ENCODE data around the gene NECTIN2.
"Not testable (repeated sequence)": the region's sequence is repeated elsewhere in the genome, so short reads cannot be mapped to it uniquely, and the experiment has no call there.

The NECTIN2 gene

DNA sequence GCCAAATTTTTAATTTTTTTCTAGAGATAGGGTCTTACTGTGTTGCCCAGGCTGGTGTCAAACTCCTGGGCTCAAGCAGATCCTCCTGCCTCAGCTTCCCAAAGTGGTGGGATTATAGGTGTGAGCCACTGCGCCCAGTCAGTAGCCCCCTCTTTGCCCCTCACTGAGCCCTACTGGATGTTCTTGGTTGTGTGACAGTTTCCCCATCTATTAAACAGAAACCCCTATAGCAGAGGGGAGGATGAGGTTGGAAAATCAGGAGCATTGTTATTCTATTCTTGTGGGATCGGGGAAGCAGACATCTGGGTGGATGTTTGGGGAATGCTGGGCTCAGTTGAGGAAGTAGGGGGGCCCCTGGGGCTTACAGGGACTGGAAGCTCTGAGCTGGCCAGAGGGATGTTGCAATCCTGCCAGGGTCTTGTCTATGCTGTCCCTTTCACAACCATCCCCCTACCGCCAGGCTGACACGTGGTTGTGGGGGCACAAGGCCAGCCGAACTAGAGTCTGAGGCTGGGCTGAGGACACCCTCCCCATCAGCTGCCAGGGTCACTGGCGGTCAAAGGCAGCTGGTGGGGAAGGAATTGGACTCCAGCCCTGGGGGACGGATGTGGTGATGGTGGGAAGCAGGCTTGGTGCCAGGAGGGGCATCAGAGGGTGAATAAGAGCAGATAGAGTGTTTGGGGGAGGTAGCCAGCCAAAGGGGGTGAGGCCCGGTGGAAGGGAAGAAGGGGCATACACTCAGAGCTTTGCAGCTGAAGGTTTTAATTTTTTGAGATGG lies 79.2 kb downstream of the NECTIN2 start:
- no peak for DNase-seq
- H3K27me3 ChIP-seq (ENCODE audit: insufficient read depth, low read depth, severe bottlenecking), result no peaks in the 10 kb centered on the region
- no peak overlapping the region for H3K27ac ChIP-seq
- no peaks in the 10 kb centered on the region for H3K36me3 ChIP-seq
- no peaks in the 10 kb centered on the region for H3K9me3 ChIP-seq (ENCODE audit: severe bottlenecking)
- no peak for TF ChIP-seq CTCF (IDR thresholded peaks at IDR 0.05; ENCODE audit: low read depth, low read length)
- no peak overlapping the region for H3K4me3 ChIP-seq (ENCODE audit: low read depth, low read length)

DNA sequence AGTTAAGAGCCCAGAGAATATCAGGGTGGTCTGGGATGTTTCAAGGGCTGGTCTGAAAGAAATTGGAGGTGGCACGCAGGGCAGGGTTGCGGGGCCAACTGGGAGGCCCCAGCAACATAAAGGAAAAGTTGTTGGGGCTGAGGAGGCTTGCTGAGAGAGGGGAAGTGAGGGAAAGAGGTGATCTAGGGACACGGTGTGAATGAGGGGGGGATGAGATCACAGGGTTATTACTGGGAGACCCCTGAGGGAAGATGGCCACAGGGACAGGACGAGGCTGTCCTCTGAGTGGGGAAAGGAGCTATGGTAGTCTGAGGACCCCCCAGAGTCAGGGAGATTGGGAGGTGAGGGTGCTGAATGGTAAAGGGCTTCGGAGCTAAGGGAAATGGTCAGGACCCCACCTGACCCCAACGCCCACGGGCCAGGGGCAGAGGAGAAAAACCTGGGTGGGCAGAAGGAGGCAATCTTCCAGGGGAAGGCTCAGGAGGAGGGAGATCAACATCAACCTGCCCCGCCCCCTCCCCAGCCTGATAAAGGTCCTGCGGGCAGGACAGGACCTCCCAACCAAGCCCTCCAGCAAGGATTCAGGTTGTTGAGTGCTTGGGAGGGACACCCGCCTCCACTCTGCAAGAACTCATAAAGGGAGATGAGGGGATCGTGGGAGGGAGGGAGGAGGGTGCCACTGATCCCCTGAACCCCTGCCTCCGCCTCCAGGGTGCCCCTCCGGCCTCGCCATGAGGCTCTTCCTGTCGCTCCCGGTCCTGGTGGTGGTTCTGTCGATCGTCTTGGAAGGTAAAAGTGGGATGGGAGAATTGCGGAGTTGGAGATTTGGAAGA lies 80.4 kb downstream of the NECTIN2 start:
- not testable (repeated sequence) for DNase-seq; H3K27ac ChIP-seq; H3K4me3 ChIP-seq (ENCODE audit: low read depth, low read length); H3K36me3 ChIP-seq; H3K9me3 ChIP-seq (ENCODE audit: severe bottlenecking); H3K27me3 ChIP-seq (ENCODE audit: insufficient read depth, low read depth, severe bottlenecking)

- Histone ChIP-seq H3K9me3 (ENCODE audit: severe bottlenecking) (no peaks in the 10 kb centered on the region), H3K27ac (no peak overlapping the region), H3K27me3 (ENCODE audit: insufficient read depth, low read depth, severe bottlenecking) (no peaks in the 10 kb centered on the region), H3K4me3 (ENCODE audit: low read depth, low read length) (no peak overlapping the region), H3K36me3 (no peaks in the 10 kb centered on the region)
- TF ChIP-seq CTCF (IDR thresholded peaks at IDR 0.05; ENCODE audit: low read depth, low read length), result no peak
- DNase-seq, result no peak
Observed at GRCh38 chr19:44927746-44928145, 81.6 kb downstream of the NECTIN2 start.

GRCh38 chr19:44930088-44930487 lies 84.0 kb downstream of the NECTIN2 start:
- Histone ChIP-seq H3K27me3 (ENCODE audit: insufficient read depth, low read depth, severe bottlenecking) (no peaks in the 10 kb centered on the region), H3K36me3 (no peaks in the 10 kb centered on the region), H3K27ac (no peak overlapping the region), H3K9me3 (ENCODE audit: severe bottlenecking) (no peaks in the 10 kb centered on the region), H3K4me3 (ENCODE audit: low read depth, low read length) (no peak overlapping the region)
- no peak for DNase-seq
- TF ChIP-seq CTCF (IDR thresholded peaks at IDR 0.05; ENCODE audit: low read depth, low read length), result no peak

DNA sequence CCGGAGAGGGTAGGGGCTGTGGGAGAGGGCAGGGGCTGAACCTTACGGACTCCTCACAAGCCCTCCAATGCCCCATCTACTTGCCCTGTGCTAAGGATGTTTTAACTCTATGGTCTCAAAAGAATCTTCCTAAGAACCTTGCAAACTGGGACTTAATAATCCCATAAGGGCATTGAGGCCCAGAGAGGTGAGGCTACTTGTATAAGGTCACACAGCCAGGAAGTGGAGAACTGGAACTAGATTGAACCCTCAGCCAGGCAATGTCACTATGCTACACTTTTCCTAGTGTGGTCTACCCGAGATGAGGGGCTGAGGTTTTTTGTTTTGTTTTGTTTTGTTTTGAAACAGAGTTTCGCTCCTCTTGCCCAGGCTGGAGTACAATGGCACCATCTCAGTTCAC lies 85.4 kb downstream of the NECTIN2 start:
- Histone ChIP-seq H3K27me3 (ENCODE audit: insufficient read depth, low read depth, severe bottlenecking) (no peaks in the 10 kb centered on the region), H3K27ac (no peak overlapping the region), H3K9me3 (ENCODE audit: severe bottlenecking) (no peaks in the 10 kb centered on the region), H3K4me3 (ENCODE audit: low read depth, low read length) (no peak overlapping the region), H3K36me3 (no peaks in the 10 kb centered on the region)
- TF ChIP-seq CTCF (IDR thresholded peaks at IDR 0.05; ENCODE audit: low read depth, low read length), result no peak
- no peak for DNase-seq
